LNCaP clone FGC (cell line): ENCODE results near the gene SCEL.

ENCODE experiments used
- DNase-seq: peaks from one replicate; pipeline ENCODE4 v3.0.0-alpha.2; 2011; ENCODE audit warnings: low read depth
- H3K4me3 ChIP-seq: 2 replicates; pipeline ENCODE4 v1.5.1; 2011; ENCODE audit warnings: mild to moderate bottlenecking, low read depth, low read length, control low read depth
- TF ChIP-seq, protein P1 (sequence below): IDR thresholded peaks from 2 replicates; pipeline ENCODE4 v1.5.1; 2012; ENCODE audit warnings: mild to moderate bottlenecking; ENCODE audit not compliant: control insufficient read depth, insufficient read depth; ENCODE audit errors: extremely low read depth

The SCEL gene

DNA sequence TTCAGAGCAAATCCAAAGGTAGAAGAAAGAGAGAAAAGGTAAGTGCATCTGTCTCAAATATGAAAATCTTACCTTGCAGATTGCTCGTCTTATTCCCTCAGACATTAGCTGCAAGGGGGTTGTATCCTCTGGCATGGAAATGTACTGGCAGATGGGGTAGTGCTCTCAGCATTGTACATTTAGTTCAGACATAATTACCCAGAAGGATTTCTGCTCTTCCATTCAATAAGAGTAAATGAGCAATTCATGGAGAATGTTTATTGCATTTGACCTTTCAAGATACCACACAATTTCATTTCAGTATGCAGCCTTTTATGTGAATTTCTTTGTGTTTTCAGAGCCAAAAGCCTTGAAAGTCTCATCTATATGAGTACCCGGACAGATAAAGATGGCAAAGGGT, 63.8 kb downstream of the SCEL start:
- H3K4me3 ChIP-seq = no peak overlapping the region
- TF ChIP-seq, protein P1, sequence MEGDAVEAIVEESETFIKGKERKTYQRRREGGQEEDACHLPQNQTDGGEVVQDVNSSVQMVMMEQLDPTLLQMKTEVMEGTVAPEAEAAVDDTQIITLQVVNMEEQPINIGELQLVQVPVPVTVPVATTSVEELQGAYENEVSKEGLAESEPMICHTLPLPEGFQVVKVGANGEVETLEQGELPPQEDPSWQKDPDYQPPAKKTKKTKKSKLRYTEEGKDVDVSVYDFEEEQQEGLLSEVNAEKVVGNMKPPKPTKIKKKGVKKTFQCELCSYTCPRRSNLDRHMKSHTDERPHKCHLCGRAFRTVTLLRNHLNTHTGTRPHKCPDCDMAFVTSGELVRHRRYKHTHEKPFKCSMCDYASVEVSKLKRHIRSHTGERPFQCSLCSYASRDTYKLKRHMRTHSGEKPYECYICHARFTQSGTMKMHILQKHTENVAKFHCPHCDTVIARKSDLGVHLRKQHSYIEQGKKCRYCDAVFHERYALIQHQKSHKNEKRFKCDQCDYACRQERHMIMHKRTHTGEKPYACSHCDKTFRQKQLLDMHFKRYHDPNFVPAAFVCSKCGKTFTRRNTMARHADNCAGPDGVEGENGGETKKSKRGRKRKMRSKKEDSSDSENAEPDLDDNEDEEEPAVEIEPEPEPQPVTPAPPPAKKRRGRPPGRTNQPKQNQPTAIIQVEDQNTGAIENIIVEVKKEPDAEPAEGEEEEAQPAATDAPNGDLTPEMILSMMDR = no peak
- DNase-seq = no peak

DNA sequence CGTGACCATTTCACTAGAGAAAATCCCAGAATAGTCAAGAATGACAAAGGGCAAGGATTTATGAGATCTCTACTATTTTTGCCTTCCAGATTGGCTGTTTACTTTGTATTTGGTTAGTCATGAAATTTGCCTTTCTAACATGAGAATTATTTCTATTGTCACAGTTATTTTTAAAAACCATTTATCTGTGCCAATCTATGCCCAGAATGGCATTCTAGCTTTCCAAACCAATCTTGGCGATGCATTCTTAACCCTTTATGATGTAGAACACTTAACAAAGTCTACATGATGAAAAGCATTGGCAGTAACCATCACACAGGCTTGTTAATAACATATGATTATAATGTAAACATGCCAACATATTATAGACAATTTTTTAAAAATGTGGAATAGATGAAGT, 65.2 kb downstream of the SCEL start:
- TF ChIP-seq, protein P1 = no peak
- H3K4me3 ChIP-seq = no peak overlapping the region
- DNase-seq = no peak

DNA sequence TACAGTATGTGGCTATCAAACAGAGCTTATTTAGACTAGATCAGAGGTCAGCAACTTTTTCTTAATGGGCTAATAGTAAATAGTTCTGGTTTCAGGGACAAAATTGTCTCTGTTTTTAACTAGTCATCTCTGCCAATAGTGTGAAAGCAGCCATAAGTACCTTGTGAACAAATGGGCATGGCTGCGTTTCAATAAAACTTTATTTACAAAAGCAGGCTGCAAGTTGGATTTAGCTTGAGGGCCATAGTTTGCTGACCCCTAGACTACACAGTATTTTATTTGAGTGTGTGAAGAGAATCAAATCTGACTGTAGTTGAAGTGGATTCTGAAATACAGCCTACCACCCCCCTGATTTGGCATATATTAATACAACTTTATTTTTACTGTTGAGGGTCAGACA, 75.6 kb downstream of the SCEL start:
- no peak for DNase-seq
- TF ChIP-seq, protein P1 = no peak

DNA sequence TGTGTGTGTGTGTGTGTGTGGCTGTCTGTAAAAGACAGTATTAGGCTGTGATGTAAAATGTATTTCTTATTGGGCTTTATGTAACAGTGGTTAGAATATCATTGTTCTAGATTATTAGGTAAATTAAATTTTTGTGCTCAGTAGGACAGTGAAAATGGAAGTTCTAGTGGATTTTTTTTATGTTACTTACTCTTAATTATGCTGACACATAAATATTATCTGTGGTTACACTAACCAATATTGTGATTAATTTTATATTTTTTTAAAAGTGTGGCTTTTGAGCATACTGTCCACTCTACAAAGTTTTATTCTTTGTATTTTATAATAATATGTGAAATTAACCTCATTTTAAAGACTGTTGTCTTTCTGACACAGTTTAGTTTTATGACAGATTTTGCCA, 80.5 kb downstream of the SCEL start:
- TF ChIP-seq, protein P1 = no peak
- DNase-seq = no peak
- no peak overlapping the region for H3K4me3 ChIP-seq

More for the DNA sequence above, 75.6 kb downstream of the SCEL start:
- no peak overlapping the region for H3K4me3 ChIP-seq

DNA sequence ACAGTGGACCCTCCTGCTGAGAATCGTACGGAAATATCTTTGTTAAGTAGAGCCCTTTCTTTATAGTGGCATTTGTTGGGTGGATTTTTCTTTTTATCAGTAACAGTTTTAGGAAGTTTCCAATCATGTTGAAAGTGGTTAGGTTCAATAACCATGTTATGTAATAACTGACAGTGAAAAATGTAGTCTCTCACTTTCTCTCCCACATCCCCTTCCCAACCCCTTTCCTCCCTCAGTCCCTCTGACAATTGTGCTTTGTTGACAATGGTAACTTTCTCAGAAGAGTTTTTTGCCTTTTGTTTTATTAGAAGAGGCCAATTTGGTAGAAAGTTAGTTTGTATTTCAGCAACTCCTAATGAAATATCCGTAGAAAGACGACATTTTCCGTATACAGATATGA, 84.1 kb downstream of the SCEL start:
- H3K4me3 ChIP-seq = no peak overlapping the region
- DNase-seq = no peak
- TF ChIP-seq, protein P1 = no peak

DNA sequence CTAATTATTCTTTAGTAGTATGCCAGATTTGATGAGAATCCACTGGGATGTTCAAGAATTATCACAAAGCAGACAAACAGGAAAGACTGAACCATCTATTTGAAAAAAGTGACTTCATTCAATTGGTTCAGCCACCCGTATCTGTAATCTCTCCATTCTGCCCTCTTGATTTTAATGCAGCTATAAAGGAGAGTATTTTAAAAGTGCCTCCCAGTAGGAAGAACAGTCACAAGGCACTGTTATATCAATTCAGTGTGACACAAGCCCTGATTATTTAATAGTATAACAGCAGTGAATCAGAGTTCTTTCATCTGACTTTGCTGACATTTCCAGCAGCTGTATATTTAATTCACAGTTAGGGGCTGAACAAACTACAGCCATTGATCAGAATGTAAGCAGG, 84.6 kb downstream of the SCEL start:
- no peak overlapping the region for H3K4me3 ChIP-seq
- DNase-seq = no peak
- TF ChIP-seq, protein P1 = no peak

DNA sequence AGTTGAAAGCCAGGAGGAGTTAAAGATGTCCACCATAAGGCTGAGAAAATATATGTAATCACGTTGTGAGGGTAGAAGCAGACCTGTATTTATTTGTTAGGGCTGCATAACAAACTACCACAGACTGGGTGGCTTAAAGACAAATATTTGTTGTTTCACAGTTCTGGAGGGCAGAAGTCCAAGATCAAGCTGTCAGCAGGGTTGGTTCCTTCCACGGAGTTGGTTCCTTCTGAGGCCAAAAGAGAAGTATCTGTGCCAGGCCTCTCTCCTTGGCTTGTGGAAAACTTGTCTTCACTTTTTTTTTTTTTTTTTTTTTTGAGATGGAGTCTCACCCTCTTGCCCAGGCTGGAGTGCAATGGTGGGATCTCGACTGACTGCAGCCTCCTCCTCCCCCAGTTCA, 88.3 kb downstream of the SCEL start:
- TF ChIP-seq, protein P1 = no peak
- peak; percentile 90 for DNase-seq
- H3K4me3 ChIP-seq = no peak overlapping the region
